Keratinocyte (primary cell): Measurements from ENCODE around the gene NF1. TPM values are rescaled to one million over a fixed set of nuclear protein-coding genes. Genes with fewer than 3 reads are reported as not detected.

Experiments
- DNase-seq: peaks from one replicate; pipeline ENCODE4 v3.0.0-alpha.2; 2011; ENCODE audit warnings: low read depth, missing footprints, low spot score
- FAIRE-seq: peaks from 2 replicates; lab custom pipeline; 2011; peaks lifted over from hg19 to GRCh38; lab: Jason Lieb, UNC
- H2AFZ ChIP-seq: 2 replicates; pipeline ENCODE4 v1.6.0; 2012; ENCODE audit warnings: low read length, control low read depth, inconsistent platforms; ENCODE audit not compliant: control insufficient read depth
- H3K27ac ChIP-seq: 2 replicates; pipeline ENCODE4 v1.5.1; 2011; ENCODE audit warnings: low read length; ENCODE audit not compliant: control insufficient read depth, insufficient read depth
- H3K27me3 ChIP-seq: 3 replicates; pipeline ENCODE4 v1.6.0; 2011; ENCODE audit warnings: low read length; ENCODE audit not compliant: control insufficient read depth, insufficient read depth; ENCODE audit errors: extremely low read depth
- H3K36me3 ChIP-seq, 2 experiments: 2 replicates in 1 of 2; 3 replicates in 1 of 2; pipeline ENCODE4 v1.5.1; 2011; ENCODE audit warnings: low read length in 2 of 2, mild to moderate bottlenecking in 1 of 2; ENCODE audit not compliant: control insufficient read depth in 2 of 2, insufficient read depth in 2 of 2; ENCODE audit errors: extremely low read depth in 1 of 2
- H3K4me1 ChIP-seq: 3 replicates; pipeline ENCODE4 v1.5.1; 2011; ENCODE audit warnings: low read length; ENCODE audit not compliant: control insufficient read depth, insufficient read depth; ENCODE audit errors: extremely low read depth
- H3K4me2 ChIP-seq: 3 replicates; pipeline ENCODE4 v1.6.0; 2011; ENCODE audit warnings: low read depth, low read length; ENCODE audit not compliant: control insufficient read depth, insufficient read depth; ENCODE audit errors: extremely low read depth
- H3K4me3 ChIP-seq, 3 experiments: fragments of 200-600 bp in 1 of 3; sonication (generic) in 1 of 3; 2 replicates in 2 of 3; 3 replicates in 1 of 3; pipeline ENCODE4 v1.5.1; 2011 to 2016; ENCODE audit warnings: low read length in 3 of 3, mild to moderate bottlenecking in 3 of 3, control low read depth in 2 of 3, inconsistent platforms in 1 of 3, low read depth in 1 of 3, mixed read lengths in 1 of 3, mixed run types in 1 of 3, moderate library complexity in 1 of 3; ENCODE audit not compliant: control insufficient read depth in 2 of 3, insufficient read depth in 2 of 3; ENCODE audit errors: extremely low read depth in 1 of 3
- H3K79me2 ChIP-seq: 2 replicates; pipeline ENCODE4 v1.6.0; 2012; ENCODE audit warnings: low read length; ENCODE audit not compliant: control insufficient read depth, insufficient read depth
- H3K9ac ChIP-seq: 3 replicates; pipeline ENCODE4 v1.6.0; 2011; ENCODE audit warnings: low read length; ENCODE audit not compliant: control insufficient read depth, insufficient read depth; ENCODE audit errors: extremely low read depth
- H3K9me1 ChIP-seq: 3 replicates; pipeline ENCODE4 v1.6.0; 2011; ENCODE audit warnings: low read length; ENCODE audit not compliant: control insufficient read depth, insufficient read depth; ENCODE audit errors: extremely low read depth
- H3K9me3 ChIP-seq: 2 replicates; pipeline ENCODE4 v1.5.1; 2012; ENCODE audit warnings: low read depth, low read length; ENCODE audit not compliant: control insufficient read depth
- H4K20me1 ChIP-seq: 3 replicates; pipeline ENCODE4 v1.6.0; 2011; ENCODE audit warnings: low read length; ENCODE audit not compliant: control insufficient read depth, insufficient read depth; ENCODE audit errors: extremely low read depth
- EZH2 ChIP-seq: IDR thresholded peaks from one replicate; pipeline ENCODE4 v1.6.1; 2012; ENCODE audit warnings: inconsistent platforms, mild to moderate bottlenecking, low read length, moderate library complexity
- dilution Hi-C: fragments of 300-500 bp; cut with MboI; formaldehyde crosslinking; loops from one replicate; pipeline ENCODE4 v1.7.0; 2020; ENCODE audit warnings: low sequenced_read_pairs; ENCODE audit not compliant: extremely low pct_ligation_motif_present
- polyA plus RNA-seq, 5 experiments: library from polyadenylated mRNA; depleted of rRNA in 3 of 5; stranded (reverse) in 3 of 5; stranded (forward) in 1 of 5; unstranded in 1 of 5; fragments of >200 nt; gene quantifications; 1 replicate in 1 of 5; 2 replicates in 3 of 5; 3 replicates in 1 of 5; pipeline versions ENCODE4 v1.2.1 to v1.2.3, GENCODE V29; 2011 to 2012; ENCODE audit warnings: missing spikeins in 2 of 5, low read depth in 1 of 5, low replicate concordance in 1 of 5
- TF ChIP-seq, protein P1 (sequence below), 3 experiments: IDR thresholded peaks in 1 of 3; conservative IDR thresholded peaks in 1 of 3; optimal IDR thresholded peaks in 1 of 3; 2 replicates in 2 of 3; 3 replicates in 1 of 3; pipeline versions ENCODE3 to v1.5.1; 2011; ENCODE audit warnings: low read length in 3 of 3, mild to moderate bottlenecking in 3 of 3, moderate library complexity in 2 of 3, control low read depth in 1 of 3, inconsistent platforms in 1 of 3; ENCODE audit not compliant: insufficient read depth in 2 of 3; ENCODE audit errors: extremely low read depth in 1 of 3

NF1 gene
- polyA plus RNA-seq, 1 donor (not counting 4 experiments of a cell fraction or from before 2014, with no cell fraction given): 26.7 TPM

DNA sequence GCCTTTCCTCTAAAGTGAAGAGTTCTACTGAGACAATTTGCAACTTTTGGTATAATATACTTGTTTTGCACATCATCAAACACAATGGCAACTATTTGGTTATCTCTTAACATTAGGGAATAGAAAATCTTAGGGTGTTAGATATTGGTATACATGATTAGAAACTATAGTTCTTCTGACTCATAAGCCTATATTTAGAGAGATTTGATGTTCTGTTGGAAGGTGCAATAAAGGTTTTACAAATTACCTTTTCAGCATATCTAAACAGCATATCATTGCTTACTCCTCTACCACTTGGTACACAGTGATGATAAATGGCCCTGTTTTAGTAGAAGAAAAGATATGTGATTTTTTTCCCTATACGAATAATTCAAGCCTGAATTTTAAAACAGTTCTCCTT lies 212.9 kb downstream of the NF1 start:
- Histone ChIP-seq H4K20me1 (no peaks in the 10 kb centered on the region), H3K4me3 (no peak overlapping the region), H3K9me3 (no peaks in the 10 kb centered on the region), H3K79me2 (no peaks in the 10 kb centered on the region), H3K4me2 (no peak overlapping the region), H3K9ac (no peak overlapping the region), H3K36me3 (no peaks in the 10 kb centered on the region), H3K27me3 (no peaks in the 10 kb centered on the region), H3K4me1 (no peaks in the 10 kb centered on the region), H3K27ac (no peak overlapping the region), H2AFZ (no peak overlapping the region), H3K9me1 (no peaks in the 10 kb centered on the region)
- FAIRE-seq: peak; percentile 61
- dilution Hi-C loops: no loop called here
- TF ChIP-seq, protein P1, sequence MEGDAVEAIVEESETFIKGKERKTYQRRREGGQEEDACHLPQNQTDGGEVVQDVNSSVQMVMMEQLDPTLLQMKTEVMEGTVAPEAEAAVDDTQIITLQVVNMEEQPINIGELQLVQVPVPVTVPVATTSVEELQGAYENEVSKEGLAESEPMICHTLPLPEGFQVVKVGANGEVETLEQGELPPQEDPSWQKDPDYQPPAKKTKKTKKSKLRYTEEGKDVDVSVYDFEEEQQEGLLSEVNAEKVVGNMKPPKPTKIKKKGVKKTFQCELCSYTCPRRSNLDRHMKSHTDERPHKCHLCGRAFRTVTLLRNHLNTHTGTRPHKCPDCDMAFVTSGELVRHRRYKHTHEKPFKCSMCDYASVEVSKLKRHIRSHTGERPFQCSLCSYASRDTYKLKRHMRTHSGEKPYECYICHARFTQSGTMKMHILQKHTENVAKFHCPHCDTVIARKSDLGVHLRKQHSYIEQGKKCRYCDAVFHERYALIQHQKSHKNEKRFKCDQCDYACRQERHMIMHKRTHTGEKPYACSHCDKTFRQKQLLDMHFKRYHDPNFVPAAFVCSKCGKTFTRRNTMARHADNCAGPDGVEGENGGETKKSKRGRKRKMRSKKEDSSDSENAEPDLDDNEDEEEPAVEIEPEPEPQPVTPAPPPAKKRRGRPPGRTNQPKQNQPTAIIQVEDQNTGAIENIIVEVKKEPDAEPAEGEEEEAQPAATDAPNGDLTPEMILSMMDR (optimal IDR thresholded peaks at IDR 0.05 in 1 of 3, IDR thresholded peaks at IDR 0.05 in 1 of 3, conservative IDR thresholded peaks at IDR 0.05 in 1 of 3; ENCODE audit: extremely low read depth in 1 of 3, insufficient read depth in 2 of 3, low read length in 3 of 3): no peak
- no peak for TF ChIP-seq EZH2
- DNase-seq: no peak

DNA sequence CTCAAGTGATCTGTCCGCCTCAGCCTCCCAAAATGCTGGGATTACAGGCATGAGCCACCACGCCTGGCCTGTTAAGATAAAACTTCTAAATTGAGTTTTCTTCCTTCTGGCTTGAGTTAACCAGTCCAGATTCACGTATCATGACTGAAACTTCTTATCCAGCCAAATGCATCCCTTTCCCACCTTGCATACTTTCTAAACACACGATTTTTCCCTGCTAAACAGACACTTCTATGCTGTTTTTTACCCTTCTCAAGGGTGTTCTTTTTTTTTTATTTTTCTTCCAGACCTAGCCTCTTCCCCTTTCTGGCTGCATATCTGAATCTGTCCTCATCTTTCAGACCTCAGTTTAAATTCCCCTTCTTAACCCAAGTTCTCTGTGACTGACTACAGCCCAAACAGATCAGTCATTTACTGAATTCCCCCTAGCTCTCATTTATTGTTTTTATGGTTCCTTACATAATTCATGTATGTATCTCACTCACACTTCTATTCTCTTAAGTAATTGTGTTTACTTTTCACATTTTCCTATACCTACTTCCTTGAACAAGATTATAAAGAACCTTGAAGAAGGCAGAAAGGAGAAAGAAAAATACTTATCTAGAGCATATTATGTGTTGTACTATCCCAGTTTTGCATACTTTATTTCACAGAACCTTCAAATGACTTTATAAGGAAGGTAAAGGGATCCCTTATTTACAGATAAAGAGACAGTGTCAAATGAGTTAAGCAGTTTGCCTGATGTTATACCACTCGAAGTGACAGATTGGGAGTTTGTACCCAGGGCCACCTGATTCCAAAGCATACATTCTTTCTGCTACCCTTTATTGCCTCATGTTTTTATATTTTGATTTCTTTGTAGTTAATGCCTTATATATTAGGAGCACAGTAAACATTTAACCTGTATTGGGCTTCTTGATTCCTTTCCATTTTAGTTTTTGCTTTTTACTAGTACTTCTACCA lies 213.9 kb downstream of the NF1 start:
- no peak overlapping the region for H3K4me3 ChIP-seq
- DNase-seq: no peak
- TF ChIP-seq, protein P1 (optimal IDR thresholded peaks at IDR 0.05 in 1 of 3, IDR thresholded peaks at IDR 0.05 in 1 of 3, conservative IDR thresholded peaks at IDR 0.05 in 1 of 3; ENCODE audit: extremely low read depth in 1 of 3, insufficient read depth in 2 of 3, low read length in 3 of 3): no peak
- no peak for TF ChIP-seq EZH2
- H3K9me3 ChIP-seq: no peaks in the 10 kb centered on the region
- H3K27me3 ChIP-seq: no peaks in the 10 kb centered on the region
- dilution Hi-C loops: no loop called here
- H2AFZ ChIP-seq: no peak overlapping the region
- no peak overlapping the region for H3K9ac ChIP-seq
- peaks cover 6% of the 10 kb centered on the region for H3K4me1 ChIP-seq
- no peak overlapping the region for H3K27ac ChIP-seq
- H4K20me1 ChIP-seq: no peaks in the 10 kb centered on the region
- H3K79me2 ChIP-seq: no peaks in the 10 kb centered on the region
- FAIRE-seq: no peak
- no peaks in the 10 kb centered on the region for H3K9me1 ChIP-seq
- no peak overlapping the region for H3K4me2 ChIP-seq
- H3K36me3 ChIP-seq: no peaks in the 10 kb centered on the region
